CD14-positive monocyte (primary cell): ENCODE results near the gene SHB. TPM values are rescaled to one million over a fixed set of nuclear protein-coding genes. Genes with fewer than 3 reads are reported as not detected.

ENCODE experiments used
- DNase-seq, 3 donors: peaks; one replicate each; pipeline ENCODE4 v3.0.0-alpha.2; 2011 to 2022
- H2AFZ ChIP-seq: 2 replicates; pipeline ENCODE4 v1.6.0; 2012; ENCODE audit warnings: mild to moderate bottlenecking, low read depth, low read length, inconsistent platforms; ENCODE audit not compliant: insufficient read depth, poor library complexity, severe bottlenecking
- H3K27ac ChIP-seq, 2 donors: 1 replicate in 1 of 2; 2 replicates in 1 of 2; pipeline ENCODE4 v1.5.1; 2012 to 2013; ENCODE audit warnings: low read length in 2 of 2, control low read depth in 1 of 2, inconsistent platforms in 1 of 2, low read depth in 1 of 2, mild to moderate bottlenecking in 1 of 2
- H3K27me3 ChIP-seq, 2 donors: one replicate each; pipeline versions ENCODE4 v1.6.0 to v1.6.1; 2011 to 2013; ENCODE audit warnings: low read length in 2 of 2; ENCODE audit not compliant: control insufficient read depth in 2 of 2, insufficient read depth in 2 of 2
- H3K36me3 ChIP-seq, 2 donors: replicated peaks in 1 of 2; 1 replicate in 1 of 2; 2 replicates in 1 of 2; pipeline versions ENCODE4 v1.5.1 to v1.6.1; 2012 to 2013; ENCODE audit warnings: low read length in 2 of 2, control low read depth in 1 of 2, inconsistent platforms in 1 of 2, mild to moderate bottlenecking in 1 of 2; ENCODE audit not compliant: insufficient read depth in 2 of 2, control insufficient read depth in 1 of 2
- H3K4me1 ChIP-seq, 2 donors: 1 replicate in 1 of 2; 2 replicates in 1 of 2; pipeline versions ENCODE4 v1.5.1 to v1.6.1; 2012 to 2013; ENCODE audit warnings: low read length in 2 of 2, control low read depth in 1 of 2, inconsistent platforms in 1 of 2, mild to moderate bottlenecking in 1 of 2, moderate library complexity in 1 of 2; ENCODE audit not compliant: insufficient read depth in 2 of 2, control insufficient read depth in 1 of 2
- H3K4me2 ChIP-seq: replicated peaks from 2 replicates; pipeline ENCODE3; 2012; ENCODE audit warnings: low read length, moderate library complexity, mild to moderate bottlenecking; ENCODE audit not compliant: poor library complexity, severe bottlenecking; ENCODE audit errors: extremely low read depth
- H3K4me3 ChIP-seq, 3 experiments: fragments of 200-600 bp in 1 of 3; sonication (generic) in 1 of 3; replicated peaks in 1 of 3; 1 replicate in 2 of 3; 2 replicates in 1 of 3; pipeline ENCODE4 v1.5.1; 2011 to 2013; ENCODE audit warnings: low read length in 3 of 3, mild to moderate bottlenecking in 3 of 3, control low read depth in 2 of 3, low read depth in 2 of 3, inconsistent platforms in 1 of 3, moderate library complexity in 1 of 3
- H3K79me2 ChIP-seq: 2 replicates; pipeline ENCODE4 v1.6.0; 2012; ENCODE audit warnings: mild to moderate bottlenecking, control low read depth, inconsistent platforms, low read length, moderate library complexity; ENCODE audit not compliant: insufficient read depth
- H3K9ac ChIP-seq: 2 replicates; pipeline ENCODE4 v1.6.0; 2017; ENCODE audit warnings: low read length, mild to moderate bottlenecking; ENCODE audit not compliant: insufficient read depth, poor library complexity, severe bottlenecking
- H3K9me3 ChIP-seq, 2 donors: replicated peaks in 1 of 2; 1 replicate in 1 of 2; 2 replicates in 1 of 2; pipeline versions ENCODE4 v1.5.1 to v1.6.1; 2012 to 2013; ENCODE audit warnings: low read length in 2 of 2, control low read depth in 1 of 2; ENCODE audit not compliant: control insufficient read depth in 1 of 2, insufficient read depth in 1 of 2
- H4K20me1 ChIP-seq: 2 replicates; pipeline ENCODE4 v1.6.0; 2012; ENCODE audit warnings: mild to moderate bottlenecking, low read length, control low read depth, moderate library complexity; ENCODE audit not compliant: insufficient read depth
- H3K27ac Mint-ChIP-seq, 7 donors: one replicate each; pipeline ENCODE4 v1.8.0; 2020; ENCODE audit warnings: mild to moderate bottlenecking in 7 of 7, mixed read lengths in 7 of 7, moderate library complexity in 6 of 7, inconsistent platforms in 2 of 7
- H3K27me3 Mint-ChIP-seq, 3 donors: one replicate each; pipeline ENCODE4 v1.8.0; 2021 to 2022; ENCODE audit warnings: low read depth in 3 of 3, mild to moderate bottlenecking in 3 of 3, mixed read lengths in 3 of 3, moderate library complexity in 3 of 3, inconsistent platforms in 1 of 3
- H3K36me3 Mint-ChIP-seq, 2 donors: one replicate each; pipeline ENCODE4 v1.8.0; 2020; ENCODE audit warnings: mixed read lengths in 2 of 2, inconsistent platforms in 1 of 2, mild to moderate bottlenecking in 1 of 2
- H3K4me1 Mint-ChIP-seq: one replicate; pipeline ENCODE4 v1.8.0; 2020; ENCODE audit warnings: mild to moderate bottlenecking, mixed read lengths
- H3K4me3 Mint-ChIP-seq, 2 donors: one replicate each; pipeline ENCODE4 v1.8.0; 2020; ENCODE audit warnings: mild to moderate bottlenecking in 2 of 2, mixed read lengths in 2 of 2, moderate library complexity in 1 of 2
- H3K9me3 Mint-ChIP-seq, 7 donors: one replicate each; pipeline ENCODE4 v1.8.0; 2020 to 2022; ENCODE audit warnings: mixed read lengths in 7 of 7, mild to moderate bottlenecking in 6 of 7, moderate library complexity in 6 of 7, inconsistent platforms in 2 of 7
- WGBS: methylation state at CpG from one replicate; pipeline ENCODE4 v1.1.5; 2013; ENCODE audit warnings: missing lambda C conversion rate; ENCODE audit not compliant: insufficient coverage; 5-methylcytosine and 5-hydroxymethylcytosine counted together
- intact Hi-C, 2 donors: fragments of 100-400 bp; cut with micrococcal nuclease; formaldehyde crosslinking; loops; one replicate each; pipeline versions ENCODE4 v1.15.0 to v1.15.1; 2023
- polyA plus RNA-seq, 3 donors: library from polyadenylated mRNA; depleted of rRNA in 1 of 3; unstranded in 2 of 3; stranded (reverse) in 1 of 3; fragments of 300-500 nt in 2 of 3; fragments of >200 nt in 1 of 3; fragmentation: Illumina TruSeq in 2 of 3; gene quantifications; 1 replicate in 2 of 3; 2 replicates in 1 of 3; pipeline ENCODE4 v1.2.3, GENCODE V29; 2012 to 2021
- TF ChIP-seq, protein P1 (sequence below): fragments of 200-600 bp; IDR thresholded peaks from one replicate; pipeline ENCODE4 v1.8.0; 2022; ENCODE audit warnings: antibody characterized with exemption, mild to moderate bottlenecking

SHB gene
- polyA plus RNA-seq, 3 donors, result 0.27 to 1.3 (median 0.31) TPM

- Histone ChIP-seq H3K27ac (no peak overlapping the region), H3K9me3 (no peaks in the 10 kb centered on the region), H3K79me2 (no peaks in the 10 kb centered on the region), H3K4me3 (no peak overlapping the region), H3K27me3 (no peaks in the 10 kb centered on the region), H3K4me1 (peaks cover 14 to 15% of the 10 kb centered on the region in 2 donors), H3K4me2 (no peak overlapping the region), H3K36me3 (no peaks in the 10 kb centered on the region), H4K20me1 (no peaks in the 10 kb centered on the region), H3K9ac (no peak overlapping the region), H2AFZ (no peak overlapping the region)
- H3K27me3 Mint-ChIP-seq, result peaks cover 2 to 3% (median 2%) of the 10 kb centered on the region in 3 donors
- peak overlapping the region in 2 of 7 donors; percentile 13 to 72 for H3K27ac Mint-ChIP-seq
- TF ChIP-seq, protein P1, sequence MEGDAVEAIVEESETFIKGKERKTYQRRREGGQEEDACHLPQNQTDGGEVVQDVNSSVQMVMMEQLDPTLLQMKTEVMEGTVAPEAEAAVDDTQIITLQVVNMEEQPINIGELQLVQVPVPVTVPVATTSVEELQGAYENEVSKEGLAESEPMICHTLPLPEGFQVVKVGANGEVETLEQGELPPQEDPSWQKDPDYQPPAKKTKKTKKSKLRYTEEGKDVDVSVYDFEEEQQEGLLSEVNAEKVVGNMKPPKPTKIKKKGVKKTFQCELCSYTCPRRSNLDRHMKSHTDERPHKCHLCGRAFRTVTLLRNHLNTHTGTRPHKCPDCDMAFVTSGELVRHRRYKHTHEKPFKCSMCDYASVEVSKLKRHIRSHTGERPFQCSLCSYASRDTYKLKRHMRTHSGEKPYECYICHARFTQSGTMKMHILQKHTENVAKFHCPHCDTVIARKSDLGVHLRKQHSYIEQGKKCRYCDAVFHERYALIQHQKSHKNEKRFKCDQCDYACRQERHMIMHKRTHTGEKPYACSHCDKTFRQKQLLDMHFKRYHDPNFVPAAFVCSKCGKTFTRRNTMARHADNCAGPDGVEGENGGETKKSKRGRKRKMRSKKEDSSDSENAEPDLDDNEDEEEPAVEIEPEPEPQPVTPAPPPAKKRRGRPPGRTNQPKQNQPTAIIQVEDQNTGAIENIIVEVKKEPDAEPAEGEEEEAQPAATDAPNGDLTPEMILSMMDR, result no peak
- DNase-seq, result no peak
- peaks cover 27% of the 10 kb centered on the region for H3K4me1 Mint-ChIP-seq
- H3K4me3 Mint-ChIP-seq, result no peak overlapping the region
- no peaks in the 10 kb centered on the region for H3K36me3 Mint-ChIP-seq
- intact Hi-C loops, result no loop called here
- H3K9me3 Mint-ChIP-seq, result no peaks in the 10 kb centered on the region
- 94% methylated on average over 3 of the region's 7 CpGs for WGBS
Measured at GRCh38 chr9:37987467-37987981, 81.5 kb downstream of the SHB start.

GRCh38 chr9:37986771-37987258 is 82.2 kb downstream of the SHB start:
- no peaks in the 10 kb centered on the region for H3K27me3 ChIP-seq
- H3K79me2 ChIP-seq, result no peaks in the 10 kb centered on the region
- peak overlapping the region in 1 of 7 donors; percentile 2 for H3K27ac Mint-ChIP-seq
- no peak overlapping the region for H3K4me3 ChIP-seq
- H3K9me3 Mint-ChIP-seq, result no peaks in the 10 kb centered on the region
- H3K4me1 Mint-ChIP-seq, result peaks cover 24% of the 10 kb centered on the region
- H3K36me3 ChIP-seq, result no peaks in the 10 kb centered on the region
- DNase-seq, result no peak
- 93% methylated on average over 15 of the region's 15 CpGs for WGBS
- H3K4me1 ChIP-seq, result peaks cover 11 to 13% of the 10 kb centered on the region in 2 donors
- H4K20me1 ChIP-seq, result no peaks in the 10 kb centered on the region
- H3K36me3 Mint-ChIP-seq, result no peaks in the 10 kb centered on the region
- intact Hi-C loops, result no loop called here
- H3K4me3 Mint-ChIP-seq, result no peak overlapping the region
- H3K9me3 ChIP-seq, result no peaks in the 10 kb centered on the region
- H3K27me3 Mint-ChIP-seq, result peaks cover 2 to 3% (median 2%) of the 10 kb centered on the region in 3 donors
- H2AFZ ChIP-seq, result no peak overlapping the region
- no peak overlapping the region for H3K9ac ChIP-seq
- TF ChIP-seq, protein P1, result no peak
- H3K4me2 ChIP-seq, result no peak overlapping the region
- H3K27ac ChIP-seq, result no peak overlapping the region
